ENCODE results near the gene MMP2.

DNA sequence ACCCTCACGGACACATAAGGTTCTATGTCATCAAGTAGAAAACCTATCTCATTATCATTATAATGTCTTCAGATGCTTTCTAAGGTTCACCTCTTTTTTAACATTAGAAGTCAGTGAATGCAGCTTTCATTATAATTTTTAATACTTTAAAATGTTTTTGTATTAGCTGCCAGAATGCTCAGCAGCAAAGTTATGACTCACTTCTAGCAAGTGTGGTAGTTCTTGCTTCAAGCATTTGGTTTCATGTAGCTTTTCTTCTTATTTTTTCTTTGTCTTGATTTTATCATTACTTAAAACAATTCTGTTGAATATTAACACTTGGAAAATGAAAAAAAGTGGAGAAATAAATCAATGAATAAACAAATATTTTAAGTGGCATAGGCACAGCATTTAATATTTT is 53.2 kb downstream of the MMP2 start:
- TF ChIP-seq, protein P1, sequence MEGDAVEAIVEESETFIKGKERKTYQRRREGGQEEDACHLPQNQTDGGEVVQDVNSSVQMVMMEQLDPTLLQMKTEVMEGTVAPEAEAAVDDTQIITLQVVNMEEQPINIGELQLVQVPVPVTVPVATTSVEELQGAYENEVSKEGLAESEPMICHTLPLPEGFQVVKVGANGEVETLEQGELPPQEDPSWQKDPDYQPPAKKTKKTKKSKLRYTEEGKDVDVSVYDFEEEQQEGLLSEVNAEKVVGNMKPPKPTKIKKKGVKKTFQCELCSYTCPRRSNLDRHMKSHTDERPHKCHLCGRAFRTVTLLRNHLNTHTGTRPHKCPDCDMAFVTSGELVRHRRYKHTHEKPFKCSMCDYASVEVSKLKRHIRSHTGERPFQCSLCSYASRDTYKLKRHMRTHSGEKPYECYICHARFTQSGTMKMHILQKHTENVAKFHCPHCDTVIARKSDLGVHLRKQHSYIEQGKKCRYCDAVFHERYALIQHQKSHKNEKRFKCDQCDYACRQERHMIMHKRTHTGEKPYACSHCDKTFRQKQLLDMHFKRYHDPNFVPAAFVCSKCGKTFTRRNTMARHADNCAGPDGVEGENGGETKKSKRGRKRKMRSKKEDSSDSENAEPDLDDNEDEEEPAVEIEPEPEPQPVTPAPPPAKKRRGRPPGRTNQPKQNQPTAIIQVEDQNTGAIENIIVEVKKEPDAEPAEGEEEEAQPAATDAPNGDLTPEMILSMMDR (IDR thresholded peaks at IDR 0.05) = no peak
- TF ChIP-seq POLR2A (IDR thresholded peaks at IDR 0.05) = no peak

All from right lobe of liver (tissue), 4 donors.